Activated CD8-positive, alpha-beta memory T cell treated with anti-CD3 and anti-CD28 coated beads for 48 hours (primary cell): ENCODE measurements around the gene CORO1C.
"Not testable (repeated sequence)": the region's sequence is repeated elsewhere in the genome, so short reads cannot be mapped to it uniquely, and the experiment has no call there.

Source experiments
- DNase-seq, 3 experiments: peaks; one replicate each; pipeline ENCODE4 v3.0.0-alpha.2; 2020; ENCODE audit warnings: low read depth in 2 of 3, low spot score in 2 of 3

The CORO1C gene

DNA sequence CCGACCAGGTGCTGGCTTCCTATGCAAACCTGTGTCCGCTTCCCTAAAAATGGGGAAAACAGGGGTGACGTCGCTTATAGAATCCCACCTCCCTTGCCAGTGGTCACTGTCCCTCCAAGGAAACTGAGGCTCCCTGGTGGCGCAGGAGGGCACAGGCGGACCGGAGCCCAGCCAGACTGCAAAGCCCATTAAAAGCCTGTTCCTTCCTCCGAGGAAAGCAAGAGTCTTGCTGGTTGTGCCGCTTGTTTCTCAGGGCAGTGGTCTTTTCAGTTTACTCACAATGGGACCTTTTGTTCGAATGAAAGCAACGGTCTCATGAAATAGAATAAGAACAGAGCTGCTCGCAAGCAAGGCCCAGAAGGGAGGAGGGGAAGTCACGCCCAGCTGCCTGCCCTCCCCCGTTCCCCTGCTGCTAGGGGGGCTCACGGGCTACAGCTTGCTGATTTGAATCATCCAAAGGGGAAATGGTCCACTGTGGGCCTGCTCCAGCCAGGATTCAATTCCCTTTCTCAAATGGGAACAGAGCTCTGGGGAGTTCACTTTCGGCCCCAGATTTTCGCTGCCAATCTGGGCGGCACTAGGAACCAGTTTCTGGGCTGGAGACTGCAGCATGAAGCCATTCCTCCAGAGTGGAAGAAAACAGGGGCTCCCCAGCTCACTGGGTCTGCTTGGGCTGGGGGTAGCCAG, 93.0 kb downstream of the CORO1C start:
- no peak for DNase-seq

- no peak for DNase-seq
Observed at GRCh38 chr12:108637222-108637971, 93.9 kb downstream of the CORO1C start.

DNA sequence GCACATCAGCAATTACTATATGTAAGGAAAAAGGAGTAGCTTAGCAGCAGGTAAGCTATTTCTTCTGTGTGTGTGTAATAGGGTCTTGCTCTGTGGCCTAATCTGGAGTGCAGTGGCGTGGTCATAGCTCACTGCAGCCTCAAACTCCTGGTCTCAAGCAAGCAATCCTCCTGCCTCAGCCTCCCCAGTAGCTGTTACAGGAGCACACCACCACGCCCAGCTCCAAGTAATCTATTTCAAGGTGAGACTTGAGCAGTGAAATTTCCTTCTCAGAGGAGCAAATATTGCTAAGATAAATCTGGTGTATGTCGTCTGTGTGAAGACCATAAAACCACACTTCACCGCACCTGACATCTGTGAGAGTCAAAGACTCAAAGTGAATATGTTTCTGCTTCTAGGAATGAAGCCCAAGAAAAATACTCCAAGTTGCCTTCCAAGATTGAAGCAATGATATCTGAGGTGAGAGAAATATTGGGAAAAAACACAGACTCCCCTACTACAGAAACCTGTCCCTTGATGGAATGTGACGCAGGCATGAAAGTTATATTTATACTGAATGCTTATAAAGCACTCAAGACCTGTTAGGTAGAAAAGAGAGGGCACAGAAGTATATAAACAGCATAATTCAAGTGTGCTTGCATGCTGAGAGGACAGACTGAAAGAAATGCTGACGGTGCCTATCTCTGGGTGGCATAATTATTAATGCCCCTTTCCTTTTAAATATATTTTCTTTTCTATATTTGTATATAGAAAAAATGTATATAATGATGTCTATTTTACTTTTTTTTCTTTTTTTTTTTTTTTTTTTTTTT, 95.1 kb downstream of the CORO1C start:
- no peak for DNase-seq

DNA sequence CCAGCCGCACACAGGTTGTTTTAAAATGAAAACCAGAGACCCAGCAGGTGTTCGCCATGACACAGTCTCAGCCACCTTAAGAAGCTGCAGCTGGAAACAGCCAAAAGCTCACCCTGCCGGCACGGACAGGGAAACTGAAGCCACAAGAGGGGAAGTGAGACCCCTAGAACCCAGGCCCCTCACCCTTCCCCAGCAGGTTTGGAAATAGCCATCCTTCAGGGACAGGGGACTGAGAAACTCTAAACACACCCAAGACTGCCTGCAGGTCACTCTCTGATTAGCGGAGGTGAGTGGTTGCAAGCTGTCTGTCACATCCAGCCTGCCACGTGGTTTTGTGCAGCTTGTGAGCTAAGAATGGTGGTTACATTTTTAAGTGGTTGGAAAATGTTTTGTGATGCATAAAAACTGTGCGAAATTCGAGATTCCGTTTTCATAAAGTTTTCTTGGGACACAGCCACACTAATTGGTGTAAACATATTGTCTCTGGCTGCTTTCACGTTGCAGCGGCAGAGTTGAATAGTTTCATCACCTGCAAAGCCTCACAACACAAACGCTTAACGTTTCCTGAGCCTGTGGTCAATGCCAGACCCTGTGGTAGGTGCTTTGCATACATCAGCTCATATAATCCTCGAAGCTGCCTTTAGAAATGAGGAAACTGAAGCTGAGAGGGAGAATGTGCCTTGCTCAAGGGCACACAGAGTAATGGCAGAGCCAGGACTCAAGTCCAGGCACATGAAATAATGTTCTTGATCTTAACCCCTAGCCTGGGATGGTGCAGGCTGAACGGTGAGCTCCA, 95.9 kb downstream of the CORO1C start:
- no peak for DNase-seq

GRCh38 chr12:108634341-108634751, 97.0 kb downstream of the CORO1C start:
- no peak for DNase-seq

GRCh38 chr12:108633534-108634248, 97.6 kb downstream of the CORO1C start, which contains the start of gene SELPLG:
Gene SELPLG, minus strand, starts transcription at chr12:108633894. Its CDS starts 9,587 bp downstream, at chr12:108624307.
- DNase-seq = peak in 1 of 3 experiments; percentile 61

GRCh38 chr12:108633081-108633533, 98.2 kb downstream of the CORO1C start:
- DNase-seq = no peak

DNA sequence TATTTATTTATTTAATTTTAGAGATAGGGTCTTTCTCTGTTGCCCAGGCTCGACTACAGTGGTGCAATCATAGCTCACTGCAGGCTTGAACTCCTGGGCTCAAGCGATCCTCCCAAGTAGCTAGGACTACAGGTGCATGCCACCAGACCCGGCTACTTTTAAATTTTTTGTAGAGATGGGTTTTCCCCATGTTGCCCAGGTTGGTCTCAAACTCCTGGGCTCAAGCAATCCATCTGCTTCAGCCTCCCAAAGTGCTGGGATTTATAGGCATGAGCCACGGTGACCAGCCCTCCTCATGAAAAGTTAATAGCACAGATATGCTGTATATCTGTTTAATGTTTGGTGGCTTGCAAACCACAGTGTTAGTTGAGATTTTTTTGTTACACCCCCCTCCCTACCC, 100.1 kb downstream of the CORO1C start:
- not testable (repeated sequence) for DNase-seq

- DNase-seq = no peak
Observed at GRCh38 chr12:108630481-108631207, 100.7 kb downstream of the CORO1C start.

- DNase-seq = no peak
Observed at GRCh38 chr12:108629824-108630476, 101.4 kb downstream of the CORO1C start.

DNA sequence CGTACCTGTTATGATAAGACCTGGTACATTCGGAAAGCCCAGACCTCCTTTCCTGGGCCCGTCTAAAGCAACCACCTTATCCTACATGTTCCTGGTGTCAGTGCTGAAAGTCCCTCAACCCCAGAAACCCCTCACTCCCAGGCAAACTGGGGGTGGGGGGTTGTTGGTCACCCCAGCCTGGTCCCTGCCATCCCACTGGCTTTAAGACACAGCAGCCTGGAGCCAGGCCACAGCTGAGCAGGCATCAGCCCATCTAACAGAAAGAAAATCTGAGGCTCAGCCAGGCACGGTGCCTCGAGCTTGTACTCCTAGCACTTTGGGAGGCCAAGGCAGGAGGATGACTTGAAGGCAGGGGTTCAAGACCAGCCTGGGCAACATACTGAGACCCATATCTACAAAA, 102.2 kb downstream of the CORO1C start:
- DNase-seq = no peak

- no peak for DNase-seq
Observed at GRCh38 chr12:108627134-108627920, 104.0 kb downstream of the CORO1C start.

- no peak for DNase-seq
Observed at GRCh38 chr12:108625228-108625627, 106.1 kb downstream of the CORO1C start.

DNA sequence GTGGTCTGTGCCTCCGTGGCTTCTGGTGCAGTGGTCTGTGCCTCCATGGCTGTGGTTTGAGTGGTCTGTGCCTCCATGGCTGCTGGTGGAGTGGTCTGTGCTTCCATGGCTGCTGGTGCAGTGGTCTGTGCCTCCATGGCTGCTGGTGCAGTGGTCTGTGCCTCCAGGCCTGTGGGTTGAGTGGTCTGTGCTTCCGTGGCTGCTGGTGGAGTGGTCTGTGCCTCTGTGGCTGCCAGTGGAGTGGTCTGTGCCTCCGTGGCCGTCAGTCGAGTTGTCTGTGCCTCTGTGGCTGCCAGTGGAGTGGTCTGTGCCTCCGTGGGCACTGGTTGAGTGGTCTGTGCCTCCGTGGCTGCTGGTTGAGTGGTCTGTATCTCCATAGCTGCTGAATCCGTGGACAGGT, 107.7 kb downstream of the CORO1C start:
- DNase-seq = no peak

DNA sequence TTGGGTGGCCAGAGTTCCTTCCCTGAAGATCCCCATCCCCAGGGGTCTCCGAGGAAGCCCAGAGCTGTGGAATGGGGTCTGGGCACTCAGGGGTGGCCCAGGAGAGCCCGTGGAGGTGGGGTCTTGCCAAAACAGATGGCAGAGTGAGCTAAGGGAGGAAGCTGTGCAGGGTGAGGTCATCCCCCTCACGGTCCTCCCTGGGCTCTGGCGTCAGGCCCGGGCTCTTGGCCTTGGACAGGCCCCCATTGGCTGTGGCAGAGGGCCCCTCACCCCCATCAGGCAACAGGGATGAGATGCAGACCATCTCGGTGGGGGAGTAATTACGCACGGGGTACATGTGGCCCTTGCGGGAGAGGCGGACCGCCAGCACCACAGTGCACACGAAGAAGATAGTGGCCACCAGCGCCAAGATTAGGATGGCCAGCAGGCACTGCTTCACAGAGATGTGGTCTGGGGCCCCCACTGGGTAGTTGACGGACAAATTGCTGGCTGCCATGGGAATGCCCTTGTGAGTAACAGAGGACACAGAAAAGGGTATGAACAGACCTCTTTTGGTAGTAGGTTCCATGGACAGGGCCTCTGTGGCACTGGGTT, 108.3 kb downstream of the CORO1C start:
- DNase-seq = no peak

GRCh38 chr12:108622421-108622820, 108.9 kb downstream of the CORO1C start:
- DNase-seq = no peak

DNA sequence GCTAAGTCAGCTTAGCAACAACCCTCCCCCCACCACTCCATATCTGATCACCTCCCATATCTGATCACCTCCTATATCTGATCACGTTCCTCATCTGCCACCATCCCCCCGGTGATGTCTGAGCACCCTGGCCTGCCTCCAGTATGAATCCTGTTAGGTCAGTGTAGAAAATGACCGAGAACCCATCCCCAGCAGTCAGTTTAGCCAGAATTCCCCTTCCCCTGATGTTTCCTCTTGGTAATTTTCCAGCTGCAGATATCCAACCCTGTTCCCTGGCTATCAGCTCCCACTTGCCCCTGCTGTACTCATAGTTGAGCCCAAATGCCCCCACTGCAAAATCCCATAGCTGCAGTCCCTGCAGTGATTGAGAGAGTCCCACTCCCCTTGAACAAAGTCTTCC, 110.2 kb downstream of the CORO1C start:
- no peak for DNase-seq
